ENCODE data around the gene C14orf119.

- no peak for TF ChIP-seq CTCF (IDR thresholded peaks at IDR 0.05; ENCODE audit: insufficient read depth, low read length, poor library complexity, severe bottlenecking)
- TF ChIP-seq EZH2phosphoT487 (conservative IDR thresholded peaks at IDR 0.05; ENCODE audit: low read length) = no peak
Observed at GRCh38 chr14:23143911-23144310, 48.6 kb downstream of the C14orf119 start.

Measured in SU-DHL-6 (cell line).